DOHH2 (cell line): ENCODE data around the gene DLST.

Source experiments
- EZH2phosphoT487 ChIP-seq: fragments of 200-600 bp; sonication (generic); IDR thresholded peaks from 2 replicates; pipeline ENCODE4 v1.6.1; 2017; ENCODE audit warnings: borderline replicate concordance, mild to moderate bottlenecking, antibody characterized with exemption, low read length, moderate library complexity, mixed read lengths
- TF ChIP-seq, protein P1 (sequence below): fragments of 200-600 bp; sonication (generic); IDR thresholded peaks from one replicate; pipeline ENCODE4 v1.5.1; 2014; ENCODE audit warnings: antibody characterized with exemption, mild to moderate bottlenecking, low read depth, low read length; ENCODE audit not compliant: poor library complexity, severe bottlenecking

DNA sequence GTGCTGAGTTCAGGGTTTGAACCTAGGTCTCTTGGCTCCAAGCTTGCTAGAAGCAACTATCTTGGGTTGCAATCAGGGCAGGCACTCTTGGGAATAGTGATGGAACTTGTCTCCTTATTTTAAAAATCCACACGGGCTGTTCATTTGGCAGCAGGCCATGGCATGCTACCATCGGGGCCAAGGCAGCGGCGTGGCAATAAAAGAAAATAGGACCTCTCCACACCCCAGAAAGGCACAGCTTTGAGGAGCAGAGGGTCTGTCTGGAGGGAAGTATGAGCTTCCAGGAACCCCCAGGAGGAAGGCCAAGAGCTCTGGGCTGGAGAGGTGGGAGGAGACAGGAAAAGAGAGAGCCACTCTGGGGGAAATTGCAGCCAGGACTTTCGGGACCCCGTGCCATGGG is 26.0 kb downstream of the DLST start:
- no peak for TF ChIP-seq EZH2phosphoT487
- TF ChIP-seq, protein P1, sequence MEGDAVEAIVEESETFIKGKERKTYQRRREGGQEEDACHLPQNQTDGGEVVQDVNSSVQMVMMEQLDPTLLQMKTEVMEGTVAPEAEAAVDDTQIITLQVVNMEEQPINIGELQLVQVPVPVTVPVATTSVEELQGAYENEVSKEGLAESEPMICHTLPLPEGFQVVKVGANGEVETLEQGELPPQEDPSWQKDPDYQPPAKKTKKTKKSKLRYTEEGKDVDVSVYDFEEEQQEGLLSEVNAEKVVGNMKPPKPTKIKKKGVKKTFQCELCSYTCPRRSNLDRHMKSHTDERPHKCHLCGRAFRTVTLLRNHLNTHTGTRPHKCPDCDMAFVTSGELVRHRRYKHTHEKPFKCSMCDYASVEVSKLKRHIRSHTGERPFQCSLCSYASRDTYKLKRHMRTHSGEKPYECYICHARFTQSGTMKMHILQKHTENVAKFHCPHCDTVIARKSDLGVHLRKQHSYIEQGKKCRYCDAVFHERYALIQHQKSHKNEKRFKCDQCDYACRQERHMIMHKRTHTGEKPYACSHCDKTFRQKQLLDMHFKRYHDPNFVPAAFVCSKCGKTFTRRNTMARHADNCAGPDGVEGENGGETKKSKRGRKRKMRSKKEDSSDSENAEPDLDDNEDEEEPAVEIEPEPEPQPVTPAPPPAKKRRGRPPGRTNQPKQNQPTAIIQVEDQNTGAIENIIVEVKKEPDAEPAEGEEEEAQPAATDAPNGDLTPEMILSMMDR = no peak
